HepG2 (cell line): ENCODE results near the gene MAN1C1. TPM values are rescaled to one million over a fixed set of nuclear protein-coding genes. Genes with fewer than 3 reads are reported as not detected.

Experiments
- AHR ChIP-seq: IDR thresholded peaks from 2 replicates; pipeline ENCODE4 v1.6.1; 2018; ENCODE audit warnings: missing genetic modification reagents, missing compliant biosample characterization
- ELF4 ChIP-seq: sonication (generic); formaldehyde crosslinking; IDR thresholded peaks from 2 replicates; pipeline ENCODE4 v1.5.0; 2020; ENCODE audit warnings: missing genetic modification reagents, mild to moderate bottlenecking, moderate library complexity, borderline replicate concordance
- ESRRA ChIP-seq: sonication (generic); formaldehyde crosslinking; IDR thresholded peaks from 2 replicates; pipeline ENCODE4 v1.5.1; 2020; ENCODE audit warnings: mild to moderate bottlenecking, low read depth, missing genetic modification reagents
- HNF4G ChIP-seq, 2 experiments: sonication (generic) in 1 of 2; formaldehyde crosslinking in 1 of 2; IDR thresholded peaks; 2 replicates each; pipeline versions ENCODE4 v1.4.0 to v1.6.1; 2011 to 2020; ENCODE audit warnings: borderline replicate concordance in 2 of 2, low read depth in 2 of 2, mild to moderate bottlenecking in 2 of 2, low read length in 1 of 2, missing genetic modification reagents in 1 of 2, moderate library complexity in 1 of 2
- IKZF5 ChIP-seq: IDR thresholded peaks from 2 replicates; pipeline ENCODE4 v1.6.1; 2018; ENCODE audit warnings: missing genetic modification reagents, mild to moderate bottlenecking, missing compliant biosample characterization
- KAT8 ChIP-seq: IDR thresholded peaks from 2 replicates; pipeline ENCODE4 v1.6.1; 2016; ENCODE audit warnings: missing genetic modification reagents, missing compliant biosample characterization
- MED13 ChIP-seq: sonication (generic); formaldehyde crosslinking; IDR thresholded peaks from 2 replicates; pipeline ENCODE4 v1.5.0; 2020; ENCODE audit warnings: missing genetic modification reagents
- MEIS2 ChIP-seq: sonication (generic); formaldehyde crosslinking; IDR thresholded peaks from 2 replicates; pipeline ENCODE4 v1.9.0; 2021; ENCODE audit warnings: mild to moderate bottlenecking, missing genetic modification reagents
- NR0B2 ChIP-seq: sonication (generic); formaldehyde crosslinking; IDR thresholded peaks from 2 replicates; pipeline ENCODE4 v1.4.0; 2020; ENCODE audit warnings: mild to moderate bottlenecking, missing genetic modification reagents
- POLR2AphosphoS5 ChIP-seq: IDR thresholded peaks from 2 replicates; pipeline ENCODE4 v1.6.1; 2012; ENCODE audit warnings: low read depth, low read length
- REPIN1 ChIP-seq: sonication (generic); formaldehyde crosslinking; IDR thresholded peaks from 2 replicates; pipeline ENCODE4 v1.8.0; 2022; ENCODE audit warnings: missing genetic modification reagents, low read depth, mild to moderate bottlenecking, borderline replicate concordance
- RXRA ChIP-seq: sonication (generic); formaldehyde crosslinking; IDR thresholded peaks from 2 replicates; pipeline ENCODE4 v1.5.1; 2020; ENCODE audit warnings: missing genetic modification reagents
- SAP130 ChIP-seq: IDR thresholded peaks from 2 replicates; pipeline ENCODE4 v1.6.1; 2016; ENCODE audit warnings: low read depth
- SIN3A ChIP-seq: IDR thresholded peaks from 2 replicates; pipeline ENCODE4 v1.6.1; 2011; ENCODE audit warnings: low read depth, mild to moderate bottlenecking, control low read depth, low read length, borderline replicate concordance
- SRY ChIP-seq: sonication (generic); formaldehyde crosslinking; IDR thresholded peaks from 2 replicates; pipeline ENCODE4 v1.8.0; 2022; ENCODE audit warnings: mild to moderate bottlenecking, missing genetic modification reagents
- TARDBP ChIP-seq: sonication (generic); formaldehyde crosslinking; IDR thresholded peaks from 2 replicates; pipeline ENCODE4 v1.8.0; 2022; ENCODE audit warnings: mild to moderate bottlenecking, missing genetic modification reagents
- TFDP1 ChIP-seq: IDR thresholded peaks from 2 replicates; pipeline ENCODE4 v1.6.1; 2016; ENCODE audit warnings: missing compliant biosample characterization, missing genetic modification reagents, borderline replicate concordance
- U2AF1 ChIP-seq: fragments of 200-400 bp; formaldehyde crosslinking; optimal IDR thresholded peaks from 2 replicates; pipeline ENCODE3; 2017; ENCODE audit warnings: mild to moderate bottlenecking, low read depth, low read length
- ZFP91 ChIP-seq: sonication (generic); formaldehyde crosslinking; IDR thresholded peaks from 2 replicates; pipeline ENCODE4 v1.9.0; 2022; ENCODE audit warnings: missing genetic modification reagents, mild to moderate bottlenecking, borderline replicate concordance
- ZNF263 ChIP-seq: sonication (generic); formaldehyde crosslinking; IDR thresholded peaks from 2 replicates; pipeline ENCODE4 v1.4.0; 2020; ENCODE audit warnings: missing genetic modification reagents
- ZNF30 ChIP-seq: sonication (generic); formaldehyde crosslinking; IDR thresholded peaks from 2 replicates; pipeline ENCODE4 v1.5.0; 2020; ENCODE audit warnings: mild to moderate bottlenecking, missing genetic modification reagents
- ZNF33B ChIP-seq: sonication (generic); formaldehyde crosslinking; IDR thresholded peaks from 2 replicates; pipeline ENCODE4 v1.5.1; 2020; ENCODE audit warnings: mild to moderate bottlenecking, missing genetic modification reagents
- ZNF501 ChIP-seq: sonication (generic); formaldehyde crosslinking; IDR thresholded peaks from 2 replicates; pipeline ENCODE4 v1.5.1; 2020; ENCODE audit warnings: mild to moderate bottlenecking, moderate library complexity, missing genetic modification reagents
- ZNF556 ChIP-seq: sonication (generic); formaldehyde crosslinking; IDR thresholded peaks from 2 replicates; pipeline ENCODE4 v1.4.0; 2020; ENCODE audit warnings: mild to moderate bottlenecking, missing genetic modification reagents, borderline replicate concordance
- ZNF607 ChIP-seq: sonication (generic); formaldehyde crosslinking; IDR thresholded peaks from 2 replicates; pipeline ENCODE4 v1.5.1; 2020; ENCODE audit warnings: missing genetic modification reagents, mild to moderate bottlenecking, borderline replicate concordance
- polyA plus RNA-seq, 8 experiments: library from polyadenylated mRNA; depleted of rRNA in 3 of 8; stranded (reverse) in 7 of 8; unstranded in 1 of 8; fragments of >200 nt; fragmentation: Illumina TruSeq in 4 of 8; extraction: Trizol in 4 of 8; gene quantifications; 2 replicates each; pipeline versions ENCODE4 v1.2.1 to v1.2.3, GENCODE V29; 2011 to 2016; ENCODE audit warnings: low read depth in 4 of 8, missing spikeins in 1 of 8, mixed read lengths in 1 of 8; ENCODE audit not compliant: insufficient read depth in 1 of 8
- total RNA-seq, 5 experiments: library from RNA; depleted of rRNA; stranded (reverse); fragments of >200 nt; fragmentation: Illumina TruSeq; extraction: Trizol; gene quantifications; 2 replicates each; pipeline ENCODE4 v1.2.3, GENCODE V29; 2016; ENCODE audit warnings: low read depth in 1 of 5

Gene MAN1C1
- total and polyA plus RNA-seq, 2 of the 13 experiments (the other 11 are each of a cell fraction or from before 2014, with no cell fraction given), result 0.18 to 0.49 TPM

GRCh38 chr1:25820247-25821111 is 203.9 kb downstream of the MAN1C1 start (continued):
- TF ChIP-seq ESRRA (CRISPR knock-in tag), result peak; percentile 75; the same call in 1 of the 2 replicates
- 0 out of 2 replicates have a peak, but pooled peaks have one; percentile 12 for TF ChIP-seq MEIS2 (CRISPR knock-in tag)
- TF ChIP-seq SRY (CRISPR knock-in tag), result peak; percentile 88
- 0 out of 2 replicates have a peak, but pooled peaks have one; percentile 53 for TF ChIP-seq SIN3A
- TF ChIP-seq NR0B2 (CRISPR knock-in tag), result no peak
- 0 out of 2 replicates have a peak, but pooled peaks have one; percentile 41 for TF ChIP-seq AHR (CRISPR knock-in tag)
- no peak for TF ChIP-seq IKZF5 (CRISPR knock-in tag)
- TF ChIP-seq RXRA (CRISPR knock-in tag), result peak; percentile 26
- TF ChIP-seq POLR2AphosphoS5, result peak; percentile 53
- no peak for TF ChIP-seq ZNF33B (CRISPR knock-in tag)
- TF ChIP-seq REPIN1 (CRISPR knock-in tag), result no peak
- TF ChIP-seq ZFP91 (CRISPR knock-in tag), result peak; percentile 73; the same call in 1 of the 2 replicates
- peak; percentile 13; the same call in 1 of the 2 replicates for TF ChIP-seq ZNF30 (CRISPR knock-in tag)
- peak; percentile 15; the same call in 1 of the 2 replicates for TF ChIP-seq ZNF263 (CRISPR knock-in tag)
- 0 out of 2 replicates have a peak, but pooled peaks have one; percentile 6 for TF ChIP-seq ELF4 (CRISPR knock-in tag)
- TF ChIP-seq HNF4G (IDR thresholded peaks at IDR 0.05; ENCODE audit: borderline replicate concordance, low read depth, low read length), result peak; percentile 52; the same call in 1 of the 2 replicates
- no peak; the same call in 1 of the 2 replicates for TF ChIP-seq HNF4G (CRISPR knock-in tag; IDR thresholded peaks at IDR 0.05; ENCODE audit: borderline replicate concordance, low read depth)
- peak; percentile 43; the same call in 1 of the 2 replicates for TF ChIP-seq TFDP1
- TF ChIP-seq U2AF1, result peak; percentile 53
- 0 out of 2 replicates have a peak, but pooled peaks have one; percentile 11 for TF ChIP-seq KAT8 (CRISPR knock-in tag)
- TF ChIP-seq MED13, result no peak
- TF ChIP-seq ZNF501 (CRISPR knock-in tag), result peak; percentile 68; the same call in 1 of the 2 replicates
- TF ChIP-seq ZNF556 (CRISPR knock-in tag), result peak; percentile 62
- TF ChIP-seq TARDBP (CRISPR knock-in tag), result peak; percentile 67; the same call in 1 of the 2 replicates
- TF ChIP-seq ZNF607, result peak; percentile 43; the same call in 1 of the 2 replicates
- peak; percentile 60 for TF ChIP-seq SAP130
